Thymus (tissue), 11 donors: ENCODE measurements around the gene CTNND2. TPM values are rescaled to one million over a fixed set of nuclear protein-coding genes. Genes with fewer than 3 reads are reported as not detected.
A peak's percentile ranks its signal among the peaks of the same experiment; 100 is the strongest.

Source experiments
- DNase-seq, 9 donors: peaks; one replicate each; pipeline ENCODE4 v3.0.0-alpha.2; 2013; ENCODE audit warnings: low spot score in 9 of 9, low read depth in 6 of 9, missing footprints in 1 of 9
- H3K27ac ChIP-seq, 2 donors: one replicate each; pipeline ENCODE4 v1.5.1; 2013; ENCODE audit warnings: control low read depth in 1 of 2, low read depth in 1 of 2, low read length in 1 of 2, mild to moderate bottlenecking in 1 of 2, moderate library complexity in 1 of 2
- H3K27me3 ChIP-seq, 2 donors: one replicate each; pipeline ENCODE4 v1.5.1; 2013; ENCODE audit warnings: low read length in 1 of 2; ENCODE audit not compliant: control insufficient read depth in 2 of 2, insufficient read depth in 1 of 2
- H3K36me3 ChIP-seq, 2 donors: one replicate each; pipeline ENCODE4 v1.5.1; 2013; ENCODE audit warnings: low read length in 1 of 2, mild to moderate bottlenecking in 1 of 2, moderate library complexity in 1 of 2; ENCODE audit not compliant: control insufficient read depth in 2 of 2, insufficient read depth in 2 of 2
- H3K4me1 ChIP-seq, 2 donors: one replicate each; pipeline ENCODE4 v1.5.1; 2013; ENCODE audit warnings: low read length in 2 of 2; ENCODE audit not compliant: control insufficient read depth in 2 of 2, insufficient read depth in 2 of 2
- H3K4me3 ChIP-seq, 2 donors: one replicate each; pipeline ENCODE4 v1.5.1; 2013; ENCODE audit warnings: low read length in 2 of 2, control low read depth in 1 of 2, mild to moderate bottlenecking in 1 of 2
- H3K9me3 ChIP-seq, 2 donors: one replicate each; pipeline ENCODE4 v1.5.1; 2013; ENCODE audit warnings: low read length in 1 of 2, mild to moderate bottlenecking in 1 of 2; ENCODE audit not compliant: control insufficient read depth in 2 of 2, insufficient read depth in 1 of 2
- WGBS: extraction: QIAGEN DNeasy Blood & Tissue Kit; methylation state at CpG from one replicate; pipeline ENCODE4 v1.1.7; 2013; 5-methylcytosine and 5-hydroxymethylcytosine counted together
- polyA plus RNA-seq: library from polyadenylated mRNA; stranded (reverse); fragments of 200-250 nt; gene quantifications from one replicate; pipeline ENCODE4 v1.2.3, GENCODE V29; 2013
- total RNA-seq: library from RNA; stranded (reverse); fragments of 120-200 nt; gene quantifications from one replicate; pipeline ENCODE4 v1.2.4, GENCODE V29; 2013
- donor health status: healthy.

The CTNND2 gene
- total and polyA plus RNA-seq, 2 donors = 0.41 to 0.42 TPM

DNA sequence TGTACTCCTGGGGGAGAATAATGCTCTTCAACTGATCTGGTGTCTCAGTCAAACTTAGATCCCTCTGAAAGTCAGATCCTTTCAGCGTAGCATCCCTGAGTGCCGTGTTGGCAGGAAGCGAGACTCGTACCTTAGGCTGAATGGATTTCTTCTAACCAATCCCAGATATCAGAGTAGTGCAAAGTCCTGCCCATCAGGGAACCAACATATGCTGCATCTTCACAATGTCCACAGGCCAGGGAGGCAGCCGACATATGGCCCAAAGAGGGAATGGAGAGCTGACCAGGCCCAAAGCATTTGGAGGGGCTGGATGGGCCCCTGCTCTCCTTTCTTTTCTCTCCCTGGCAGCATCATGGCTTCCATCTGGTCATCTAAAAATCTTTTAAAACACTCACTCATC is 646.2 kb downstream of the CTNND2 start:
- no peak for DNase-seq
- Histone ChIP-seq H3K27me3 (no peaks in the 10 kb centered on the region), H3K4me1 (no peaks in the 10 kb centered on the region), H3K36me3 (no peaks in the 10 kb centered on the region), H3K9me3 (no peaks in the 10 kb centered on the region), H3K27ac (no peak overlapping the region), H3K4me3 (no peak overlapping the region)
- WGBS = 96% methylated on average over 5 of the region's 5 CpGs

DNA sequence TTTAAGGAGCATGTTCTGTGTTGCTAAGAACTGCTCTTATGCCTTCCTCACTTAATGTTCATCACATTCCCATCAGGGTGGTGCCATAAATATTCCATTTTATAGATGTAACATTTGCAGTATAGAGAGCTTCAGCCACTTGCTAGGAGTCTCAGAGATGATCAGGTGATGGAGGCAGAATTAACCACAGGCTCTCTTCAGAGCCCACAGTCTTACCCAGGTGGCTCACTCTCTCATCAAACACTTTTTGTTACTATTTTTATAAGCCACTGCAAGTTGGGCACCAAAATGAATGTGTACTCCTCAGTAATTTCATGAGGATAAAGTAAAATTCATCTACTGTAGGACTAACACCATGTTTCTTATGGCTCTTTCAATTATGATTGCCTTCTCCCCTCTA is 651.7 kb downstream of the CTNND2 start:
- Histone ChIP-seq H3K9me3 (no peaks in the 10 kb centered on the region), H3K27me3 (no peaks in the 10 kb centered on the region)
- peak in 1 of 9 donors; percentile 10 for DNase-seq

DNA sequence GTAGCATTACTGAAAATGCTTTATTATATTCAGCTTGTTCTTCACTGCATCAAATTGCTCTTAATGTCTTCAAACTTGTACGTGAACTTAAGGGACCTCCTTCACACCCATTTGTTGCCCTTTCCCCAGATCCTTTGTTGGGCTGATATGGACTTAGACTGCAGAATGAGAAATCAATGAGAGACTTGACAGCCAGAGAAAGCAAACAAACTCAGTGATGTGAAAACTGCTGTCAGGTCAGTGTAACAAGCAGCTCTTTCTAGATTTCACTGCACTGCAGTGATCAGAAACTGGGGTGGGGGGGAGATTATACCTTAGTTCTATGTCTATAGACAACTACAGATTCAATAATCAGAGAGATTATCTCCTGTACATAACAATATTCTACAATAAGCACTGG is 652.2 kb downstream of the CTNND2 start:
- Histone ChIP-seq H3K4me3 (no peak overlapping the region), H3K27me3 (no peaks in the 10 kb centered on the region), H3K4me1 (no peaks in the 10 kb centered on the region), H3K9me3 (no peaks in the 10 kb centered on the region), H3K27ac (no peak overlapping the region), H3K36me3 (no peaks in the 10 kb centered on the region)
- DNase-seq = no peak
- 33% methylated on average over 1 of the region's 1 CpG for WGBS

More for the DNA sequence above, 651.7 kb downstream of the CTNND2 start:
- Histone ChIP-seq H3K4me3 (no peak overlapping the region), H3K4me1 (no peaks in the 10 kb centered on the region), H3K36me3 (no peaks in the 10 kb centered on the region), H3K27ac (no peak overlapping the region)

DNA sequence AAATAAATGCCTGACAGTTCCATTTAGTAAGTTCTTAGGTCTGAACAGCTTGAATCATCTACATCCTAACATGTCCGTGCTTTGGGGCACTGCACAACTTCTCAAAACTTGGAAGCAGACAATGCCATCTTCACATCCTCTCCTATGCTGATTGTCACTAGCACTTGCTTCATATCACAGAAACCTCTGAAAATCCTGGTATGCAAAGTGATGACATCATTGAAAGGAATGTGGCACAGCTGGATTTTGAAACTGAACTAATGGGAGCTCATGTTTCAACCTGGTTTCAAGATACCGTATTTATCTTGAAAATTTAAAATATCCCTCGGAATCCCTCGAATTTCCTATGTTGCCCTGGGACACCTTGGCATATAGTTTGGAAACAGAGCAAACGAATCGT is 653.0 kb downstream of the CTNND2 start:
- Histone ChIP-seq H3K9me3 (no peaks in the 10 kb centered on the region), H3K36me3 (no peaks in the 10 kb centered on the region), H3K27me3 (no peaks in the 10 kb centered on the region), H3K4me3 (no peak overlapping the region), H3K27ac (no peak overlapping the region), H3K4me1 (no peaks in the 10 kb centered on the region)
- 94% methylated on average over 6 of the region's 6 CpGs for WGBS
- DNase-seq = no peak

DNA sequence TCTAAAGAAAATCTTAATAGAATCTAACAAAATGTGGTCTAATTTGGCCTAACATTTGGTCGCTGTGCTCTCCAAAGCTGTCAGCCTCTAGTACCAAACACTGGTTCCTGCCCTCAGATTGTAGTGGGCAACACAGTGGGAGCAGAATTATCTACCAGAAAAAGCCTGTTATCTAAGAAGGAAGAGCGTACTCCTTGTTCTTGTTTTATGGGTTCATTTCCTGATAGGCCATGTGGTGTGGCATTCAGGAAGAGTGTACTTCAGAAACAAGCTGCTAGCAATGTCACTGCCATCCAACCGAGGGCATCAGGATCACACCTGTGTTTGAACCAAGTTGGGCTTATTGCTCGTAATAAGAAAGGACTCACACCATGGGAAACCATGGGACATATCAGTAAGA is 655.3 kb downstream of the CTNND2 start:
- 30% methylated on average over 4 of the region's 4 CpGs for WGBS
- Histone ChIP-seq H3K9me3 (no peaks in the 10 kb centered on the region), H3K27me3 (no peaks in the 10 kb centered on the region), H3K4me1 (no peaks in the 10 kb centered on the region), H3K27ac (no peak overlapping the region), H3K36me3 (no peaks in the 10 kb centered on the region), H3K4me3 (no peak overlapping the region)
- DNase-seq = no peak

DNA sequence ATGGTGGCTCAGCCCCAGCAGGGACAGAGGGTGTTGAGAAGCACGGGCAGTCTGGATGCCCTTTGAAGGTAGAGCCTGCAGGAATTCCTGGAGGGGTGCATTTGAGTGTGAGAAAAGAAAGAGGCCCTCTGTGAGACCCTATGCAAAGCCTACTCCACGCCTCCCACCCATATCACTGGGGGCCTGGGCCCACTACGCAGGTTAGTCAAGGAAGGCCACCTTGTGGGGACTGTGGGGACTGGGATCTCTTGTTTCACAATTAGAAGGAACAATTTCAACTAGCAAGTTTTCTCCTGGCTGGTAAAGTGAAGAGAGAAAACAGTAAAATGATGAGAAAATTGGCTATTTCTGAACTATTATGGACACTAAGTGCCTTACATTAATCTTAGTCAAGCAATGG is 657.0 kb downstream of the CTNND2 start:
- H3K9me3 ChIP-seq = no peaks in the 10 kb centered on the region
- H3K4me3 ChIP-seq = no peak overlapping the region
- H3K4me1 ChIP-seq = no peaks in the 10 kb centered on the region
- no peaks in the 10 kb centered on the region for H3K27me3 ChIP-seq
- no peaks in the 10 kb centered on the region for H3K36me3 ChIP-seq
- WGBS = 97% methylated on average over 3 of the region's 3 CpGs
- H3K27ac ChIP-seq = no peak overlapping the region
- DNase-seq = no peak

DNA sequence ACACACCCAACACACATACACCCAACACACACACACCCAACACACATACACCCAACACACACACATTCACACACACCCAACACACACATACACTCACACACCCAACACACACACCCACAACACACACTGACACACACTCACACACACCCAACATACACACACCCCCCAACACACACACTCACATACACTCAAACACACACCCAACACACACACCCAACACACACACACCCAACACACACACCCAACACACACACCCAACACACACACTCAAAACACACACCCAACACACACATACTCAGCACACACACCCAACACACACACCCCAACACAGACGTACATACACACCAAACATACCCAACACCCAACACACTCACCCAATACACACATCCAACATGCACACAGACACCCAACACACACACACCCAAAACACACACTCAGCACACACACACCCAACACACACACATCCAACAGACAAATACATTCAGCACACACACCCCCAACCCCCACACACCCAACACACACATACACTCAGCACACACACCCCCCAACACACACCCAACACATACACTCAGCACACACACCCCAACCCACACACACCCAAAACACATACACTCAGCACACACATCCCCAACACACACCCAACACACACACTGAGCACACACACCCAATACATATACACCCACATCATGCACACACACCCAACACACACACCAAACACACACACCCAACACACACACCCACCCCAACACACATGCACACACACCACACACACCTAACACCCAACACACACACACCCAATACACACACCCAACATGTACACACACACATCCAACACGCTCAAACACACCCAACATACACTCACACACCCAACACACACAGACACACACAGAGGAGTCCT is 663.7 kb downstream of the CTNND2 start:
- WGBS = 97% methylated on average over 2 of the region's 2 CpGs
- no peaks in the 10 kb centered on the region for H3K9me3 ChIP-seq
- no peaks in the 10 kb centered on the region for H3K4me1 ChIP-seq
- H3K36me3 ChIP-seq = no peaks in the 10 kb centered on the region
- no peak overlapping the region for H3K27ac ChIP-seq
- H3K4me3 ChIP-seq = no peak overlapping the region
- H3K27me3 ChIP-seq = no peaks in the 10 kb centered on the region
- no peak for DNase-seq

DNA sequence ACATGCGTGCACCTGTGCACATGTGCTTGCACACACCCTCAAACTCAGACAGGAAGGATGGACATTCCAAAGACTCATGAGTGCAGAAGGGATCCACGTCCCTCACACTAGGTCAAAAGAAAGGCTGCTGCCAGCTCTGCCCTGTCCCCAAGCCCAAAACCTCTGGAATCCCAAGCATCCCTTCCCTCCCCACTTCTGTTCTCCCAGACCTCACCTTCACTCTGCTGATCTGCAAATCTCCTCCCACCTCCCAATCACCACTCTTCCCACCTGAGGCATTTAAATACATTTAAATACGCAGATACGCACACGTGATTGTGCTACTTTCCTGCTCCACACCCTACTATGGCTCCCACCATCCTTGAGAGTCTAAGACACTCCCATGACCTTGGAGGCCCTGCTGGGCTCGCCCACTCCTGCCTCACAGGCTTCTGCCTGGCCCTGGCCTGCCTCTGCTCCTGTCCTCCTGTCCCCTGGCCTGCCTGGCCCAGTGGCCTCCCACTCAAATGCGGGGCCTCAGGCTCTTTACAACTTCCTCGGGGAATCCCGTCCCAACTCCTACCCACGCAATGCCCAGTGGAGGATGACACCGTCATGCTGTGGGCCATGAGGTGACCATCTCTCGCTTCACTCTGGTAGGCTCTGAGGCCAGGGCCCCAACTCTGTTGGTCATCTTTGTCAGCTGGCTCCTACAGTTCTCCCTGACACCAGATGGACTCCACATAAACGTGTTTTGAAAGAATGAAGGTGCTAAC is 664.8 kb downstream of the CTNND2 start:
- Histone ChIP-seq H3K4me3 (no peak overlapping the region), H3K27ac (no peak overlapping the region), H3K9me3 (no peaks in the 10 kb centered on the region), H3K4me1 (peaks cover 0 to 6% of the 10 kb centered on the region in 2 donors), H3K36me3 (no peaks in the 10 kb centered on the region), H3K27me3 (no peaks in the 10 kb centered on the region)
- WGBS = 98% methylated on average over 13 of the region's 13 CpGs
- DNase-seq = no peak

DNA sequence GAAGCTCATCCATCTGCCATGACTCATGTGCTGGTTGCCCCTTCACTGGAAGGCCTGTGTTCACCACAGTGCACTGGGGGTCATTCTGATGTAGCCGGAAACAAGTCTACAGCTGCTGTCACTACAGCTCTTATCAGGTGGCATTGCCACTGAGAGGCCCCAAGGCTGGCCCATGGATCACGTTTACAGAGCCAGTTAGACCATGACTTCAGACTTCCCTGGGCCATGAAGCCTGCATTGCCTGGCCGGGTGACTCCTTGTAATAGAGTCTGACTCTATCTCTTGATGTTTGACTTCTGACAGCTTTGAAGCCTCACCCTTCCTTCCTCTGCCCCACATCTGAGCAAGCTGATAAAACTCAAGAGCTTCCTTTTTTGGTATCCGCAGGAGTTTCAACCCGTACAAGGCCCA is 669.7 kb downstream of the CTNND2 start:
- no peak overlapping the region for H3K27ac ChIP-seq
- no peaks in the 10 kb centered on the region for H3K27me3 ChIP-seq
- H3K4me3 ChIP-seq = no peak overlapping the region
- 7% methylated on average over 5 of the region's 5 CpGs for WGBS
- no peaks in the 10 kb centered on the region for H3K36me3 ChIP-seq
- peaks cover 0 to 10% of the 10 kb centered on the region in 2 donors for H3K9me3 ChIP-seq
- DNase-seq = peak in 6 of 9 donors; percentile 2 to 55 (median 14)
- peaks cover 0 to 12% of the 10 kb centered on the region in 2 donors for H3K4me1 ChIP-seq
